Hematopoietic multipotent progenitor cell treated with erythropoietin and hydrocortisone succinate and interleukin-3 and kit ligand, for 4 days (in vitro differentiated cells): ENCODE data around the gene ZDHHC14.
"Not testable (repeated sequence)": the region's sequence is repeated elsewhere in the genome, so short reads cannot be mapped to it uniquely, and the experiment has no call there.

Experiments
- DNase-seq: peaks from one replicate; pipeline ENCODE4 v3.0.0-alpha.2; 2015

ZDHHC14 gene

DNA sequence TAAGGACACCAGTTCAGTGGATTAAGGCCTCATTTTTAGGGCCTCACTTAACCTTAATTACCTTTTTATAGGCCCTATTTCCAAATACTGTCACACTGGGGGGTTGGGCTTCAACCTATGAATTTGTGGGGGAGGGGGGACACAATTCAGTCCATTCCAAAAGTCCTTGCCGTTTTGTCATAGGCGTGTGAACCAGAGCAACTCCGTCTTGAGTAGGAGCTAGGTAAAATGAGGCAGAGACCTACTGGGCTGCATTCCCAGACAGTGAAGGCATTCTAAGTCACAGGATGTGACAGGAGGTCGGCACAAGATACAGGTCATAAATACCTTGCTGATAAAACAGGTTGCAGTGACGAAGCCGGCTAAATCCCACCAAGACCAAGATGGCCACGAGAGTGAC, 328.6 kb downstream of the ZDHHC14 start:
- DNase-seq: no peak

GRCh38 chr6:157710604-157711003, 329.6 kb downstream of the ZDHHC14 start:
- DNase-seq: no peak

- DNase-seq: no peak
Measured at GRCh38 chr6:157711060-157711459, 330.1 kb downstream of the ZDHHC14 start.

DNA sequence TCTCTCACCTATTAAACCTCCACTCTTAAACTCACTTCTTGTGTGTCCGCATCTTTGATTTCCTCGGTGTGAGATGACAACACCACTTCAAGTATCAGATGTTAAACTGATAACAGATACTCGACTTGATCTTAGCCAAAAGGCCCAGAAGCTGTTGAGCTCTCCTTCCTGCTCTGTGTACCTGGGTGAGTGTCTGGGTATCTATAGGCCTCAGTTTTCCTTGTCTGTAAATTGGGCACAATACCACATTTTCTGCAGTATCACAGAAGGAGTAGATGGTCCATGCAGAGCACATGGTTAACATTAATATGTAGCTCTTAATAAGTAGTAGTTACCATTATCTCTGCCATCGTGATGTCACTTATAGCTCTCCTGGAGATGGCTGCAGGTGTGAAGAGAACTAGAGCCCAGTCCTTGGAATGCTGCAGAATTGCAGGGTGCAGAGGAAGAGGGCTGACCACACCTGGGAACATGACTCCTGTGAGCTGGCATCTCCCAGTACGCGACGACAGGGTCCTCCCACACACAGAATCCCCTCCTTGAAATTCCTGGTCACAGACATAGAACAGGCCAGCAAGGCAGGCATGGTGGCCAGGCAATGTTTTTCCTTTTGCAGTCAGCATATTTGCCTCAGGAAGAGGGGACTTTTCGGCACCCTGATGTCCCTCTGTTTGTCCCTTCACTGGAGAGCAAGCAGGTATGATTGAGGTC, 331.8 kb downstream of the ZDHHC14 start:
- no peak for DNase-seq

- no peak for DNase-seq
Measured at GRCh38 chr6:157713451-157714152, 332.6 kb downstream of the ZDHHC14 start.

GRCh38 chr6:157714153-157714490, 333.1 kb downstream of the ZDHHC14 start:
- no peak for DNase-seq

DNA sequence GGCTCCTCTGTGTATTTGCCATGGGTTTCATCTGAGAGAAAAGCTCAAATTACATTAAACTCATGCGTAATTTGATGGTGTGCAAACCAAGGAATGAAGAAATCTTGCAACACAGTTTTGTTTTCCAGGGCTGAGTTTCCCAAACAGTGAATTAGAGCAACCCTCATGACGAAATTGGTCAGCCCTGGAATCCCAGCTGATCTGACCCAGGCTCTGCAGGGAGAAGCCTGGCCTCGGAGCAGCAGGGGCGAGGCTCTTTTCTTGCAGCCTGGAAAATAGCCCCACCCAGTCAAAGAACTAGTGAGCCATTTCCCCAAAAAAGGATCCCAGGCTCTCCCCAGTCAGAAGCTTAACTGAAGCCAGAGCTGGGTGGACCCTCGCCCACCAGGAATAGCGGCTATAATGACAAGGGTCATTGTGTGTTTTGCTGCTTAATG, 334.8 kb downstream of the ZDHHC14 start:
- DNase-seq: no peak

- no peak for DNase-seq
Measured at GRCh38 chr6:157716251-157716995, 335.4 kb downstream of the ZDHHC14 start.

DNA sequence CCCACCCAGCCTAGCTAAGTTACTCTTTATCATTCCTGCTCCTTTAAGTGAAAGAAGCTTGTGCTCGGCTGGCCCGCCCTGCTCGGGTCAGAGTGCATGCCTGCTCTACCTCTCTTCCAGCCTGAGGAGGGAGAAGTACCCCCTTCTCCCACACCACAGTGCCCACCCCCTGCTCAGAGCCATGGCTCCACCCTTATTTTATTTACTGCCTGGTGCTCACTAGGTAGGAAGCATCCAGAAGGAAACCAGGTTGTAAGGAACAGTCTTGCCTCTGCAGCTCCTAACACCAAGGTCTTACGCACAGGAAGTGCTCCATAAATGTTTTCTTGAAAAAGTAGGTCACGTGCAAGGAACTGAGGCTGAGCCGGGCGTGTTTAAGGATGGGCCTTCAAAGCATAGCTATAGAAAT, 336.4 kb downstream of the ZDHHC14 start:
- no peak for DNase-seq

- no peak for DNase-seq
Measured at GRCh38 chr6:157718503-157719187, 337.7 kb downstream of the ZDHHC14 start.

DNA sequence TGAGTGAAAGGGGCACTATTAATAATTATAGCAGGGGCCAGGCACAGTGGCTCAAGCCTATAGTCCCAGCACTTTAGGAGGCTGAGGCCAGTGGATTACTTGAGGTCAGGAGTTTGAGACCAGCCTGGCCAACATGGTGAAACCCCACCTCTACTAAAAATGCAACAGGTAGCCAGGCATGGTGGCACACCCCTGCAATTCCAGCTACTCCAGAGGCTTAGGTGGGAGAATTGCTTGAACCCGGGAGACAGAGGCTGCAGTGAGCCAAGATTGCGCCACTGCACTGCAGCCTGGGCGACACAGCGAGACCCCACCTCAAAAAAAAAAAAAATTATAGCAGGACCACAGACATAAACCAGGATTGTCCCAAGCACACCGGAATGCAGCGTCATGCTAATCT, 340.0 kb downstream of the ZDHHC14 start:
- DNase-seq: not testable (repeated sequence)

DNA sequence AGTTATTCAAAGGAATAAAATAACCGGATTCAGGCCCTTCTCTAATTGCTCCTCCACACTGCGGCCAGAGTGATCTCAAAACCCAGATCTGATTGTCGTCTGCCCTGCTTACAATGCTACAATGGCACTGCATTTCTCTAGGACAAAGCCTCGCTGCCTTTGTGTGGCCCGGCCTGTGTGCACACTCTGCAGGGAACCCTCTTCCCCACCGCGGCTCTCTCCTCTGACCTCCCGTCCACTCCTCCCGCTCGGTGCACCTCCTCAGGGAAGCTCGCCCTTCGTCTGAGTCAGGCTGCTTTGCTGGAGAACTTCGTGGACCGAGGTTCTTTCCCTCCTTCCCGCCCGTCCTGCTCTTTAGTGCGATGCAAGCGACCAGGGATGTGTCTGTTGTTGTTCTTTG, 340.4 kb downstream of the ZDHHC14 start:
- no peak for DNase-seq

DNA sequence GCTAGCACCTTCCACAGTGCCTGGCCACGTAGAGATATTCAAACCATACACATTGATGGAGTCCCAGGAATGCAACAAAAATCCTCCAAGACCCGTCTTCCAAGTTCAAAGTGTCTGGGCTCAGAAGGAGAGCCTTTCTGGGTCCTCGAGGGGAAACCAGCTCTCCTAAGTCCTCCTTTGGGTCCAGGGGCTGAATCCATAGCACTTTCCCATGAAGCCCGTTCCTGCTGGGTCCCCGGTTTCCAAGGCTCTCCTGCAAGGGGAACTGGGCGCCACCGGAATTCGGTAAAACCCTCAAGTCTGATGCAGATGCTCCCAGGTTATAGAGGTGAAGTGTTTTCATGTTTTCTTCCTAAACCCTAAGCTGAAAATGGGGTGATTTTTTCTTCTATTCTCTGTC, 340.8 kb downstream of the ZDHHC14 start:
- DNase-seq: no peak

DNA sequence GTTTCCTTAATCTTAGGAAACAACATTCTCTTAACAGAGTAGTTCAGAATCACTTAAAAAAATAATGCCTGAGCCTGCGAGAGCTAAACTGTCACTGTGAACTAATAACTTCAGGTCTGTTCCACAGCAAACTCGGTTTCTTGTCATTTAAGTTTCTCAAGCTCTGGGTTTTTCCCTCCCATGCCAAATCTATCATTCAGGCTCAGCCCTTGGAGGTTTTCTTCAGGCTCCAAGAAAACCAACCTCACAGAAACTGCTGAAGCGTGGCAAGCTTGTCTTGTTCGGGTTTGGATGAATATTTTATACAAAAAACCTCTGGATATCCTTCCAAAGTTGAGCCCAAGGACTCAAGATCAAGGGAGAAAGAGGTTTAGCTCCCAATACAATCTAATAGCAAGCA, 342.4 kb downstream of the ZDHHC14 start:
- no peak for DNase-seq

DNA sequence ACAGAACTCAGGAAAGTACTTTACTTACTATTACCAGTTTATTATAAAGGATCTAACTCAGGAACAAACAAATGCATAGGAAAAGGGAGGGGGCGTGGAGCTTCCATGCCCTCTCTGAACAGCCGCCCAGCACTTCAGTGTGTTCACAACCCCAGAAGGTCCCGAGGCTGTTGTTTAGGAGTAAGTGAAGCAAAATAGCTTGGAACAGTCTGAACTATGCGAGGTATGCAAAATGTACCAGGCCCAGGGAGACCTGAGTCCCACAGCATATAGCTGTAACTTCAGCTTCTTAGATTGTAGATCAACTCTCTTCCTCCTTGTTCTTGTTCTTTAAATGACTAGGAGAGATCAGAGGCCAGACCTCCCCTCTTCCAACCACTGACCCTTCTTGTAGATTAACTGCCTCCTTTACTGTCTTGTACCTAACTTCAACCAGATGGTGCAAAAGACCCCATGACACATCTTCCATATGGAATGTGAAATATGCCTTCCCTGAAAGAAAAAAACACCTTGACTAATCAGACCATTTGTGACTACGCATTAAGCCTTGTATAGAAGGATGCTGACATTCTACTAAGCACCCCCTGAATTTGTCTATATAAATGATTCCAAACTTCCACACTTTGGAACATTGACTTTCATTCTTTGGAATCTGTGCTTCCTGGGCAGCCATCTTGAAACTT, 343.3 kb downstream of the ZDHHC14 start:
- DNase-seq: no peak

- peak; percentile 11 for DNase-seq
Measured at GRCh38 chr6:157724960-157725741, 344.2 kb downstream of the ZDHHC14 start.

DNA sequence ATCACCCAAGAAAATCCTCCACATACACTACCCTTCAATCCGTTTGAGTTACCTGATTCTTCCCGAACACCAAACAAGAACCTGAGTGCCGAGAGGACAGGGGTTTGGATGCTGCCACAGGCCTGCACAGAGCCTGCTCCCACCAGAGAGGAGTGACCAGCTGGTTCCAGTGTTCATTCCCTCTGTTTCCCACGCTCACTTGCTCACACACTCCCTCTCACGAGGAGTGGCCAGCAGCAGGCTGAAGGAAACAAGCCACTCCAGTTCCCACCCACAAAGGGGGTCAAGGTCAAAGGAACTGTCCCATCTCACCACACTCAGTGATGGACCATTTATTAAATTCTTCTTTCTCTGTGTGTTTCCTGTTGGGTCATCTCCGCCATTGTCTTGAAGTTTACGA, 344.8 kb downstream of the ZDHHC14 start:
- no peak for DNase-seq

GRCh38 chr6:157726892-157727628, 346.1 kb downstream of the ZDHHC14 start:
- no peak for DNase-seq
